Naive thymus-derived CD8-positive, alpha-beta T cell (primary cell): ENCODE measurements around the gene SIX5. TPM values are rescaled to one million over a fixed set of nuclear protein-coding genes. Genes with fewer than 3 reads are reported as not detected.
A peak's percentile ranks its signal among the peaks of the same experiment; 100 is the strongest.
"Not testable (repeated sequence)": the region's sequence is repeated elsewhere in the genome, so short reads cannot be mapped to it uniquely, and the experiment has no call there.

ENCODE experiments used
- ATAC-seq, 2 donors: fragments of 150-1000 bp; cut with Tn5 transposase in 1 of 2; sonication (Bioruptor Pico), chemical (Tn5 transposase) in 1 of 2; 1 replicate in 1 of 2; 2 replicates in 1 of 2; pipeline ENCODE4 v1.10.0; 2021; ENCODE audit warnings: mild to moderate bottlenecking in 2 of 2, moderate library complexity in 2 of 2
- POLR2A ChIA-PET: fragments of 350-600 bp; sonication (Branson Sonifier 250); formaldehyde crosslinking; loops from one replicate; lab custom pipeline; 2021; ENCODE audit warnings: antibody characterized with exemption; lab: Charles Lee
- DNase-seq, 10 donors: peaks; one replicate each; pipeline versions ENCODE4 v3.0.0 to v3.0.0-alpha.2; 2020 to 2022
- H3K27ac Mint-ChIP-seq, 10 donors: one replicate each; pipeline ENCODE4 v1.8.0; 2020 to 2022; ENCODE audit warnings: mild to moderate bottlenecking in 10 of 10, mixed read lengths in 10 of 10, moderate library complexity in 4 of 10, inconsistent platforms in 1 of 10
- H3K27me3 Mint-ChIP-seq, 5 donors: one replicate each; pipeline ENCODE4 v1.8.0; 2021 to 2022; ENCODE audit warnings: mixed read lengths in 5 of 5
- H3K36me3 Mint-ChIP-seq, 3 donors: one replicate each; pipeline ENCODE4 v1.8.0; 2020 to 2022; ENCODE audit warnings: mixed read lengths in 3 of 3, mild to moderate bottlenecking in 2 of 3, inconsistent platforms in 1 of 3
- H3K4me1 Mint-ChIP-seq, 4 donors: one replicate each; pipeline ENCODE4 v1.8.0; 2021 to 2022; ENCODE audit warnings: mixed read lengths in 4 of 4
- H3K4me3 Mint-ChIP-seq, 10 donors: one replicate each; pipeline ENCODE4 v1.8.0; 2020 to 2022; ENCODE audit warnings: mild to moderate bottlenecking in 10 of 10, mixed read lengths in 10 of 10, moderate library complexity in 6 of 10, inconsistent platforms in 1 of 10
- H3K9me3 Mint-ChIP-seq, 9 donors: one replicate each; pipeline ENCODE4 v1.8.0; 2020 to 2022; ENCODE audit warnings: mixed read lengths in 9 of 9, mild to moderate bottlenecking in 3 of 9, inconsistent platforms in 1 of 9, moderate library complexity in 1 of 9
- polyA plus RNA-seq, 3 donors: library from polyadenylated mRNA; unstranded; fragments of 300-500 nt; fragmentation: Illumina TruSeq; gene quantifications; one replicate each; pipeline ENCODE4 v1.2.3, GENCODE V29; 2021
- total RNA-seq, 8 experiments: library from RNA in 2 of 8; stranded (reverse) in 2 of 8; gene quantifications; one replicate each; pipeline ENCODE4 v1.2.3 and lab custom pipeline; 2021 to 2026

Gene SIX5
- total and polyA plus RNA-seq, 5 experiments from 2014 or later, result 0.08 to 1.8 (median 0.11) TPM

- Mint-ChIP-seq H3K36me3 (peaks cover 0 to 1% (median 0%) of the 10 kb centered on the region in 3 donors), H3K27me3 (peaks cover 5 to 33% (median 20%) of the 10 kb centered on the region in 5 donors), H3K9me3 (peaks cover 0 to 2% (median 0%) of the 10 kb centered on the region in 9 donors), H3K4me1 (peaks cover 0 to 5% (median 0%) of the 10 kb centered on the region in 4 donors), H3K27ac (no peak overlapping the region), H3K4me3 (no peak overlapping the region)
- POLR2A ChIA-PET, result interaction anchor here (0.6 to 0.7 kb wide), 2 partner anchors 10 to 54 kb away, joined by 3 to 5 read pairs; no protein-coding TSS in a partner anchor
- ATAC-seq (no peak), DNase-seq (no peak)
Measured at GRCh38 chr19:45805719-45806118, 36.7 kb upstream of the SIX5 start.

GRCh38 chr19:45804959-45805230 lies 35.8 kb upstream of the SIX5 start:
- ATAC-seq (no peak), DNase-seq (no peak)
- H3K4me3 Mint-ChIP-seq, result no peak overlapping the region
- H3K36me3 Mint-ChIP-seq, result no peaks in the 10 kb centered on the region
- POLR2A ChIA-PET, result interaction anchor here (0.6 kb wide), 1 partner anchor 55 kb away, joined by 5 read pairs; no protein-coding TSS in a partner anchor
- H3K27me3 Mint-ChIP-seq, result peaks cover 3 to 33% (median 18%) of the 10 kb centered on the region in 5 donors
- H3K27ac Mint-ChIP-seq, result no peak overlapping the region
- peaks cover 0 to 2% (median 0%) of the 10 kb centered on the region in 9 donors for H3K9me3 Mint-ChIP-seq
- H3K4me1 Mint-ChIP-seq, result peaks cover 0 to 5% (median 0%) of the 10 kb centered on the region in 4 donors

- POLR2A ChIA-PET, result no interaction called here
- H3K4me3 Mint-ChIP-seq, result no peak overlapping the region
- no peak overlapping the region for H3K27ac Mint-ChIP-seq
- peaks cover 1 to 30% (median 16%) of the 10 kb centered on the region in 5 donors for H3K27me3 Mint-ChIP-seq
- no peak for ATAC-seq
- H3K4me1 Mint-ChIP-seq, result peaks cover 0 to 2% (median 0%) of the 10 kb centered on the region in 4 donors
- DNase-seq, result no peak
- H3K9me3 Mint-ChIP-seq, result peaks cover 0 to 2% (median 0%) of the 10 kb centered on the region in 9 donors
- no peaks in the 10 kb centered on the region for H3K36me3 Mint-ChIP-seq
Measured at GRCh38 chr19:45804140-45804958, 35.3 kb upstream of the SIX5 start.

GRCh38 chr19:45801603-45802175 lies 32.6 kb upstream of the SIX5 start:
- DNase-seq, result no peak
- Mint-ChIP-seq H3K4me3 (no peak overlapping the region), H3K9me3 (peaks cover 0 to 2% (median 0%) of the 10 kb centered on the region in 9 donors), H3K4me1 (peaks cover 5 to 6% (median 5%) of the 10 kb centered on the region in 4 donors), H3K27me3 (peaks cover 9 to 47% (median 28%) of the 10 kb centered on the region in 5 donors), H3K36me3 (no peaks in the 10 kb centered on the region), H3K27ac (no peak overlapping the region)
- POLR2A ChIA-PET, result interaction anchor here (0.9 to 6.3 kb wide), 2 partner anchors 10 to 33 kb away, joined by 3 to 77 read pairs; partner anchors contain the start of gene SIX5
- no peak for ATAC-seq

GRCh38 chr19:45800070-45800553 lies 31.1 kb upstream of the SIX5 start:
- H3K4me3 Mint-ChIP-seq, result no peak overlapping the region
- H3K9me3 Mint-ChIP-seq, result no peaks in the 10 kb centered on the region
- H3K4me1 Mint-ChIP-seq, result peaks cover 4 to 6% (median 5%) of the 10 kb centered on the region in 4 donors
- no peaks in the 10 kb centered on the region for H3K36me3 Mint-ChIP-seq
- no peak for ATAC-seq
- H3K27me3 Mint-ChIP-seq, result peaks cover 11 to 60% (median 31%) of the 10 kb centered on the region in 5 donors
- H3K27ac Mint-ChIP-seq, result no peak overlapping the region
- POLR2A ChIA-PET, result interaction anchor here (1.2 to 6.3 kb wide), 5 partner anchors 16 to 31 kb away, joined by 3 to 77 read pairs (median 6); partner anchors contain the start of gene SIX5
- DNase-seq, result no peak

GRCh38 chr19:45799541-45799940 lies 30.5 kb upstream of the SIX5 start:
- ATAC-seq, DNase-seq, H3K4me3 Mint-ChIP-seq, H3K9me3 Mint-ChIP-seq, H3K4me1 Mint-ChIP-seq, H3K36me3 Mint-ChIP-seq, H3K27ac Mint-ChIP-seq: not testable (repeated sequence)
- POLR2A ChIA-PET, result interaction anchor here (0.7 to 6.3 kb wide), 5 partner anchors 17 to 884 kb away, joined by 3 to 77 read pairs (median 6); partner anchors contain the start of gene SIX5
- peaks cover 15 to 65% (median 35%) of the 10 kb centered on the region in 5 donors for H3K27me3 Mint-ChIP-seq

- Mint-ChIP-seq H3K9me3 (no peaks in the 10 kb centered on the region), H3K36me3 (no peaks in the 10 kb centered on the region), H3K27me3 (peaks cover 15 to 70% (median 35%) of the 10 kb centered on the region in 5 donors), H3K4me3 (no peak overlapping the region), H3K4me1 (peaks cover 7 to 10% (median 8%) of the 10 kb centered on the region in 4 donors), H3K27ac (peak overlapping the region in 2 of 10 donors; percentile 10 to 12)
- peak; percentile 96 to 97 for ATAC-seq
- POLR2A ChIA-PET, result interaction anchor here (0.7 to 6.3 kb wide), 6 partner anchors 18 to 884 kb away, joined by 3 to 77 read pairs (median 6); partner anchors contain the start of gene SIX5
- peak; percentile 40 to 76 (median 61) for DNase-seq
Measured at GRCh38 chr19:45798995-45799517, 30.0 kb upstream of the SIX5 start.

GRCh38 chr19:45794627-45795026 lies 25.6 kb upstream of the SIX5 start:
- Mint-ChIP-seq H3K9me3 (no peaks in the 10 kb centered on the region), H3K36me3 (peaks cover 0 to 14% (median 4%) of the 10 kb centered on the region in 3 donors), H3K4me1 (peaks cover 31 to 41% (median 40%) of the 10 kb centered on the region in 4 donors), H3K27me3 (peaks cover 16 to 56% (median 30%) of the 10 kb centered on the region in 5 donors), H3K27ac (peak overlapping the region in 4 of 10 donors; percentile 54 to 95 (median 74)), H3K4me3 (peak overlapping the region in 4 of 10 donors; percentile 4 to 48 (median 24))
- ATAC-seq, result no peak
- no peak for DNase-seq
- POLR2A ChIA-PET, result interaction anchor here (0.6 to 5.6 kb wide), 3 partner anchors 14 to 109 kb away, joined by 4 to 60 read pairs (median 7); partner anchors contain the start of gene SIX5

- DNase-seq (no peak), ATAC-seq (no peak)
- peak overlapping the region in 9 of 10 donors; percentile 48 to 95 (median 75) for H3K27ac Mint-ChIP-seq
- H3K4me3 Mint-ChIP-seq, result peak overlapping the region in 8 of 10 donors; percentile 29 to 94 (median 78)
- POLR2A ChIA-PET, result interaction anchor here (0.7 to 5.6 kb wide), 2 partner anchors 25 to 70 kb away, joined by 6 to 60 read pairs; partner anchors contain the start of gene SIX5
- H3K36me3 Mint-ChIP-seq, result peaks cover 6 to 22% (median 11%) of the 10 kb centered on the region in 3 donors
- no peaks in the 10 kb centered on the region for H3K9me3 Mint-ChIP-seq
- H3K4me1 Mint-ChIP-seq, result peaks cover 30 to 38% (median 36%) of the 10 kb centered on the region in 4 donors
- peaks cover 12 to 54% (median 32%) of the 10 kb centered on the region in 5 donors for H3K27me3 Mint-ChIP-seq
Measured at GRCh38 chr19:45793876-45794275, 24.8 kb upstream of the SIX5 start.

GRCh38 chr19:45793178-45793564 lies 24.1 kb upstream of the SIX5 start:
- Mint-ChIP-seq H3K27me3 (peaks cover 11 to 56% (median 35%) of the 10 kb centered on the region in 5 donors), H3K4me1 (peaks cover 31 to 39% (median 36%) of the 10 kb centered on the region in 4 donors), H3K27ac (peak overlapping the region; percentile 40 to 95 (median 89)), H3K9me3 (no peaks in the 10 kb centered on the region), H3K4me3 (peak overlapping the region; percentile 76 to 94 (median 85)), H3K36me3 (peaks cover 7 to 29% (median 15%) of the 10 kb centered on the region in 3 donors)
- ATAC-seq (no peak), DNase-seq (no peak)
- POLR2A ChIA-PET, result interaction anchor here (0.7 to 5.6 kb wide), 7 partner anchors 11 to 211 kb away, joined by 3 to 60 read pairs (median 3); partner anchors contain the start of genes DMPK, FOXA3 and SIX5

GRCh38 chr19:45792470-45793177 lies 23.6 kb upstream of the SIX5 start, which contains the start of gene DMWD:
Gene DMWD (minus strand): TSS chr19:45792845. CDS start chr19:45792756, 89 bp downstream.
- Mint-ChIP-seq H3K27me3 (peaks cover 9 to 56% (median 33%) of the 10 kb centered on the region in 5 donors), H3K36me3 (peaks cover 7 to 34% (median 21%) of the 10 kb centered on the region in 3 donors), H3K9me3 (no peaks in the 10 kb centered on the region), H3K4me1 (peaks cover 34 to 44% (median 37%) of the 10 kb centered on the region in 4 donors), H3K4me3 (peak within 1 kb of the TSS; percentile 83 to 94 (median 90)), H3K27ac (peak within 1 kb of the TSS; percentile 45 to 95 (median 90))
- POLR2A ChIA-PET, result interaction anchor here (0.7 to 5.6 kb wide), 10 partner anchors 10 to 293 kb away, joined by 3 to 60 read pairs (median 4); partner anchors contain the start of genes DMPK, FOXA3 and SIX5
- peak; percentile 82 to 94 for ATAC-seq
- peak; percentile 98 to 99 (median 99) for DNase-seq
